GM19397 (cell line): ENCODE results near the gene FRMD8.

Experiments
- ATAC-seq: cut with Tn5 transposase; IDR thresholded peaks from one replicate; pipeline ENCODE4 v1.9.1; 2021; ENCODE audit warnings: mild to moderate bottlenecking, moderate library complexity; ENCODE audit not compliant: unreplicated experiment

The FRMD8 gene

GRCh38 chr11:65386307-65387140, at the start of gene FRMD8:
TSS of gene FRMD8 (plus strand) at chr11:65386637. CDS start at chr11:65387037, 400 bp downstream.
- peak; percentile 43 for ATAC-seq

GRCh38 chr11:65338676-65339075, 47.8 kb upstream of the FRMD8 start:
- no peak for ATAC-seq

- ATAC-seq: no peak
These were observed 46.2 kb upstream of the FRMD8 start for GRCh38 chr11:65340226-65340625.

DNA sequence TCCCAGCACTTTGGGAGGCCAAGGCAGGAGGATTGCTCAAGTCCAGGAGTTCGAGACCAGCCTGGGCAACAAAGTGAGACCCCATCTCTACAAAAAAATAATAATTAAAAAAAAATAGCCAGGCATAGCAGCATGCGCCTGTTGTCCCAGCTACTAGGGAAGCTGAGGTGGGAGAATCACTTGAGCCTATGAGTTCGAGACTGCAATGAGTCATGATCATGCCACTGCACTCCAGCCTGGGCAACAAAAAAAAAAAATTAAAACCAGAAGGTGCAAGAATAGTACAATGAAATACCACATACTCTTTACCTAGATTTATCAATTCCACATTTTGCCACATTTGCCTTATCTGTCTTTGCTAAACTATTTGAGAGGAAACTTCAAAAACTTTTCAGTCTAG, 44.6 kb upstream of the FRMD8 start:
- no peak for ATAC-seq

GRCh38 chr11:65351511-65351910, 34.9 kb upstream of the FRMD8 start:
- no peak for ATAC-seq

DNA sequence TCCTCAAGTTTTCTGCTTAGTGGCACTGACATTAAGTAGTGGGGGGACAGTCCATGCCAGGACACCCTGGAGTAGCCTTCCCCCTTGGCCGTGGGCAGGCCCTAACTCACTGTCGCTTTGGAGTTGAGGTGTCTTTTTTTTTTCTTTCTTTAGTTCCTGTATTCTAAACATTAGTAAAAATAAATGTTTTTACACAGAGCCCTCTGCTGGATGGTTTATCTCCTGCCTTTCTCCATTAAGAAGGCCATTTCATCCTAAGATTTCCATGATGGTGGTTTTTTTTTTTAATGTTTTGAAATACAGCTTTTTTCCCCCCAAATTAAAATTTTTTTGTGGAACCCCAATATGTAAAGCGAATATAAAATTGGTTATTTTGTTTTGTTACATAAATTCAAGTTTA, 33.7 kb upstream of the FRMD8 start:
- ATAC-seq: no peak

DNA sequence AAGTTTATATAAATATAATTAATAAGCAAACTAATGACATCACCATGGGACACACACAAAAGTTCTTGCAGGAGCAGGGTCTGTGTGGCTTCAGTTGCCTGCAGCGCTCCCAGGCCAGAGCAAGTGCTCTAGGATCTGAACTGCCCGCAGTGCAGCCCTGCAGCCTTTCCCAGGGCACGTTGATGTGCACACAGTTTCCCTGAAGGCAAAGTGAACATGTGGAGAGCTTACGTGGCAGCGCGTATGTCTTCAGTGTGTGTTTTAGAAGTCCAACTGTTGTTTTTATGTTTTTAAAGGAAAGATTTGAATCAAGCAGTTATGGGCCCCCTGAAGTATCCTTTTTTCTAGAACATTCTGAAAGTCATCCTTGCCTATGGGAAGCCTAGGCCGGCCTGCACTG, 33.1 kb upstream of the FRMD8 start:
- ATAC-seq: no peak

- ATAC-seq: no peak
These were observed 32.6 kb upstream of the FRMD8 start for GRCh38 chr11:65353900-65354264.

GRCh38 chr11:65354265-65355012, 32.0 kb upstream of the FRMD8 start, which contains the start of gene TIGD3:
TSS of gene TIGD3 (plus strand) at chr11:65354751. CDS start at chr11:65355809, 1,058 bp downstream.
- ATAC-seq: peak; percentile 85

DNA sequence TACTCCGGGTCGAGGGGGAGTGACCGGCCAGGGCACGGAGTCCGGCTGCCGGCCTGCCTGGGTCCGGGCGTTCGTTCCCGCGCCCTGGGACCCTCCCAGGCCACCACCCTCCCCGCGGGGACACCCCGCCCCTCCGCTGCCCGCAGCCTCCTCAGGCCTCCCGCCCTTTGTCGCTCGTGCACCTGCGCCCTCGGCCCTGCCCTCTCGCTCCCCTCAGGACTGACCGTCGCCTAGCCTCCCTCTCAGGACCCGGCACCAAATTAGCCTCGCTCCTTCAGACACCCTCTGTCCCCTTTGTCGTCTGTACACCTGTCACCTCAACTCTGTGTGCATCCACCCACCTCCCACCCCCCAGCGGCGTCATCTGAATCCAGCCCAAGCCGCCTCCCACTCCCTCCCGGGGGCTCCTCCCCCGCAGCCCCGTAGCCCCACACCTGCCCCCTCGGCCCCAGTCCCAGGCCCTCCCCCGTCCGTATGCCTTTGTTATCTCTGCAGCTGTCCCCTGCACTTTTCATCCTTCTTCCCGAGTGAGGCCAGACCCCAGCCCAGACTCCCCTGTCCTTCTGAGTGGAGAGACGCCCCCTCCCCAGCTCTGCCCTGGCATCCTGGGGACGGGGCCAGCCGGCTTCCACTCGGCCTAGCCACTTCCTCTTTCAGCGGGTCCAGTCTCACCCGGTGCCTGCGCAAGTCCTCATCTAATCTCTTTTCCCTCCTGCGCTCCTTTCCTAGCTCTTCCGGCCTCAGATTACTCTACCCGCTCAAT, 31.2 kb upstream of the FRMD8 start:
- peak; percentile 16 for ATAC-seq

GRCh38 chr11:65355776-65356393, 30.6 kb upstream of the FRMD8 start:
- ATAC-seq: no peak

DNA sequence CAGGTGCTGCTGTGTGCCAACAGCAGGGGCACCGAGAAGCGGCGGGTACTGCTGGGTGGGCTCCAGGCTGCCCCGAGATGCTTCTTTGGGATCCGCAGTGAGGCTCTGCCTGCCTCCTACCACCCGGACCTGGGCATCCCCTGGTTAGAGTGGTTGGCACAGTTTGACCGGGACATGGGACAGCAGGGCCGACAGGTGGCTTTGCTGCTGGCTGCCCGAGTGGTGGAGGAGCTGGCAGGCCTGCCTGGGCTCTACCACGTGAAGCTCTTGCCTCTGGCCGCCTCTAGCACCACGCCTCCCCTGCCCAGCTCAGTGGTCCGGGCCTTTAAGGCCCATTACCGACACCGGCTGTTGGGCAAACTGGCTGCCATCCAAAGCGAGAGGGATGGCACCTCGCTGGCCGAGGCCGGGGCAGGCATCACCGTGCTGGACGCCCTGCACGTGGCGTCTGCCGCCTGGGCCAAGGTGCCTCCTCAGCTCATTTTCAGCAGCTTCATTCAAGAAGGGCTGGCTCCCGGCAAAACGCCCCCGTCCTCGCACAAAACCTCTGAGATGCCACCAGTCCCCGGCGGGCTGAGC, 30.0 kb upstream of the FRMD8 start:
- ATAC-seq: no peak

GRCh38 chr11:65357856-65358356, 28.5 kb upstream of the FRMD8 start:
- no peak for ATAC-seq

DNA sequence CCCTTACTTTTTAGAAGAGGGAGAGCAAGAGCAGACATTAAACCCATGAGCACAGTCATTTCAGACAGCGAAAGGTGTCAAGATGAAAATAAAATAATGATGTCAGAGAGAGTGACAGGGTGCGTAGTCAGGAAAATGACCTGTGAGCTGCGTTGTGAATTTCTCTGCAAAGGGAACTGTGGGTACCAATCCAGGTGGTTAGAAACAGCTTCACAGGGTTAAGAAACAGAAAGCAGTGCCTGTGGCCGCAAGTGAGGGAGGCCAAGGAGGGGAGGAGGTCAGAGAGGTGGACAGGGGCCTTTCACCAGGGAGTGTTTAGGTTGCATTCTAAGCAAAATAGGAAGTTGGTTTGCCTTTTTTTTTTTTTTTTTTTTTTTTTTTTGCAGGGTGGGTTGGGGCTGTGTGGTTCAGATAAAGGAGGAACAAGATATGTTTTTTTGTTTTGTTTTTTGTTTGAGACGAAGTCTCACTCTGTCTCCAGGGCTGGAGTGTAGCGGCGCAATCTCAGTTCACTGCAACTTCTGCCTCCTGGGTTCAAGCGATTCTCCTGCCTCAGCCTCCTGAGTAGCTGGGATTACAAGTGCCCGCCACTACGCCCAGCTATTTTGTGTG, 24.0 kb upstream of the FRMD8 start:
- no peak for ATAC-seq

DNA sequence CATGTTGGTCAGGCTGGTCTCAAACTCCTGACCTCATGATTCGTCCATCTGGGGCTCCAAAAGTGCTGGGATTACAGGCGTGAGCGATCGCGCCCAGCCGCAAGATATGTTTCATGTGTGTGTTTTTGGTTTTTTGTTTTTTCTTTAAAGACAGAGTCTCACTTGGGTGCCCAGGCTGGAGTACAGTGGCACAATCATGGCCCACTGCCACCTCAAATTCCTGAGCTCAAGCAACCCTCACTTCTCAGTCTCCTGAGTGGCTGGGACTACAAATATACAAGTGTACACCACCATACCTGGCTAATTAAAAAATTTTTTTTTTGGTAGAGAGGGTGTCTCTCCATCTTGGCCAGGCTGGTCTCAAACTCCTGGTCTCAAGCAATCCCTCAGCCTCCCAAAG, 23.5 kb upstream of the FRMD8 start:
- ATAC-seq: no peak

- ATAC-seq: no peak
These were observed 22.7 kb upstream of the FRMD8 start for GRCh38 chr11:65363770-65364169.

- ATAC-seq: no peak
These were observed 20.1 kb upstream of the FRMD8 start for GRCh38 chr11:65366340-65366773.

DNA sequence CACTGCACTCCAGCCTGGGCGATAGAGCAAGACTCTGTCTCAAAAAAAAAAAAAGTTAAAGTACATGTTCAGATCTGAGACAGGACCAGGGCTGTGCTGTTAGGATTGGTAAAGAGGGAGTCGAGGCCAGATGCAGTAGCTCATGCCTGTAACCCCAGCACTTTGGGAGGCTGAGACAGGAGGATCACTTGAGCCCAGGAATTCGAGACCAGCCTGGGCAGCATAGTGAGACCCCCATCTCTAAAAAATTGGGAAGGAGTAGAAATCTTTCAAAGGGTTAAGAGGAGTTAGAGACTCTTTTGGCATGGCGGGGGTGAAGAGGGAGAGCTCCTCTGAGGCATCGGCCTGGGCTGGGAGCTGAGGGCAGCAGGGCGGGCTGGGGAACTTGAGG, 15.8 kb upstream of the FRMD8 start:
- no peak for ATAC-seq

DNA sequence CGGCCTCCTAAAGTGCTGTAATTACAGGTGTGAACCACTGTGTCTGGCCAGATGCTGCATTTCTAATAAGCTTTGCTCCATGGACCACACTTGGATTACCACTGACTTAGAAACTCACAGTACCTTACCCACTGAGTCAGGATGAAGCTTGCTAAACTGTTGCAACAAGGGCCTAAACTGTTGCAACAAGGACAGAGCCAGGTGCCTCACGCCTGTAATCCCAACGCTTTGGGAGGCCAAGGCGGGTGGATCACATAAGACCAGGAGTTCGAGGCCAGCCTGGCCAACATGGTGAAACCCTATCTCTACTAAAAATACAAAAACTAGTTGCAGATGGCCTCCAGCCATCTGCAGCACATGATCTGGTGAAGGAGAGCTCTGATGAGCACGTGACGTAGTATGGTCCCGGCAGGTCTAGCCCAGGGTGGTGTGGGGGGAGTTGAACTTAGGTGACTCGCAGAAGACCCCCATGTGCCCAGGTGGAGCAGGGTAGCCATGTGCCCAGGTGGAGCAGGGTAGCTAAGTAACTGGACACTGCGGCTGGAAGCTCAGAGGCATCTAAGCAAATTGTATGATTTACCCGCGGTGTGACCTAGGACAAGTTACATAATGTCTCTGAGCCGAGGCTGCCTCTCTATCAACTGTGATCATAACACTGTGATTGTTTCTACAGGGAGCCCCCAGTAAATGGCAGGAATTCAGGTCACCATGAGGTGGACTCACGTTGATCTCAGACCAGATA, 12.4 kb upstream of the FRMD8 start:
- ATAC-seq: no peak
